ENCODE measurements around the gene LITAFD. TPM values are rescaled to one million over a fixed set of nuclear protein-coding genes. Genes with fewer than 3 reads are reported as not detected.
"Not testable (repeated sequence)": the region's sequence is repeated elsewhere in the genome, so short reads cannot be mapped to it uniquely, and the experiment has no call there.

LITAFD gene
- total RNA-seq, 1 donor from 2014 or later: not detected

- Histone ChIP-seq H3K9me3 (ENCODE audit: control insufficient read depth in 3 of 3, low read length in 3 of 3) (no peaks in the 10 kb centered on the region), H3K4me1 (ENCODE audit: control insufficient read depth in 3 of 3, insufficient read depth in 3 of 3, low read length in 3 of 3) (no peaks in the 10 kb centered on the region), H3K27ac (ENCODE audit: low read depth, low read length) (no peak overlapping the region), H3K4me3 (ENCODE audit: low read length in 3 of 3) (no peak overlapping the region), H3K9ac (ENCODE audit: low read depth in 1 of 3, low read length in 3 of 3) (no peak overlapping the region), H3K27me3 (ENCODE audit: control insufficient read depth in 3 of 3, insufficient read depth in 3 of 3, low read length in 3 of 3) (no peaks in the 10 kb centered on the region), H3K36me3 (ENCODE audit: control insufficient read depth in 3 of 3, insufficient read depth in 3 of 3, low read length in 3 of 3) (peaks cover 38 to 68% (median 65%) of the 10 kb centered on the region in 3 donors)
Measured at GRCh38 chr16:8916541-8917225, 34.5 kb downstream of the LITAFD start.

GRCh38 chr16:8917336-8917735 lies 35.2 kb downstream of the LITAFD start:
- H3K4me1 ChIP-seq (ENCODE audit: control insufficient read depth in 3 of 3, insufficient read depth in 3 of 3, low read length in 3 of 3); H3K27ac ChIP-seq (ENCODE audit: low read depth, low read length); H3K4me3 ChIP-seq (ENCODE audit: low read length in 3 of 3); H3K9ac ChIP-seq (ENCODE audit: low read depth in 1 of 3, low read length in 3 of 3); H3K9me3 ChIP-seq (ENCODE audit: control insufficient read depth in 3 of 3, low read length in 3 of 3); H3K27me3 ChIP-seq (ENCODE audit: control insufficient read depth in 3 of 3, insufficient read depth in 3 of 3, low read length in 3 of 3): not testable (repeated sequence)
- peaks cover 38 to 66% (median 60%) of the 10 kb centered on the region in 3 donors for H3K36me3 ChIP-seq (ENCODE audit: control insufficient read depth in 3 of 3, insufficient read depth in 3 of 3, low read length in 3 of 3)

GRCh38 chr16:8919089-8919933 lies 37.2 kb downstream of the LITAFD start:
- Histone ChIP-seq H3K27me3 (ENCODE audit: control insufficient read depth in 3 of 3, insufficient read depth in 3 of 3, low read length in 3 of 3) (no peaks in the 10 kb centered on the region), H3K27ac (ENCODE audit: low read depth, low read length) (no peak overlapping the region), H3K4me1 (ENCODE audit: control insufficient read depth in 3 of 3, insufficient read depth in 3 of 3, low read length in 3 of 3) (peaks cover 0 to 4% (median 3%) of the 10 kb centered on the region in 3 donors), H3K4me3 (ENCODE audit: low read length in 3 of 3) (no peak overlapping the region), H3K9ac (ENCODE audit: low read depth in 1 of 3, low read length in 3 of 3) (no peak overlapping the region), H3K36me3 (ENCODE audit: control insufficient read depth in 3 of 3, insufficient read depth in 3 of 3, low read length in 3 of 3) (peaks cover 36 to 65% (median 61%) of the 10 kb centered on the region in 3 donors), H3K9me3 (ENCODE audit: control insufficient read depth in 3 of 3, low read length in 3 of 3) (no peaks in the 10 kb centered on the region)

- Histone ChIP-seq H3K27ac (ENCODE audit: low read depth, low read length) (no peak overlapping the region), H3K36me3 (ENCODE audit: control insufficient read depth in 3 of 3, insufficient read depth in 3 of 3, low read length in 3 of 3) (peaks cover 30 to 58% (median 54%) of the 10 kb centered on the region in 3 donors), H3K4me3 (ENCODE audit: low read length in 3 of 3) (no peak overlapping the region), H3K9me3 (ENCODE audit: control insufficient read depth in 3 of 3, low read length in 3 of 3) (no peaks in the 10 kb centered on the region), H3K27me3 (ENCODE audit: control insufficient read depth in 3 of 3, insufficient read depth in 3 of 3, low read length in 3 of 3) (no peaks in the 10 kb centered on the region), H3K4me1 (ENCODE audit: control insufficient read depth in 3 of 3, insufficient read depth in 3 of 3, low read length in 3 of 3) (peaks cover 0 to 5% (median 5%) of the 10 kb centered on the region in 3 donors), H3K9ac (ENCODE audit: low read depth in 1 of 3, low read length in 3 of 3) (no peak overlapping the region)
Measured at GRCh38 chr16:8919934-8920462, 37.8 kb downstream of the LITAFD start.

GRCh38 chr16:8920645-8921346 lies 38.6 kb downstream of the LITAFD start:
- no peak overlapping the region for H3K27ac ChIP-seq (ENCODE audit: low read depth, low read length)
- no peak overlapping the region for H3K4me3 ChIP-seq (ENCODE audit: low read length in 3 of 3)
- no peaks in the 10 kb centered on the region for H3K9me3 ChIP-seq (ENCODE audit: control insufficient read depth in 3 of 3, low read length in 3 of 3)
- H3K27me3 ChIP-seq (ENCODE audit: control insufficient read depth in 3 of 3, insufficient read depth in 3 of 3, low read length in 3 of 3): no peaks in the 10 kb centered on the region
- peaks cover 29 to 55% (median 49%) of the 10 kb centered on the region in 3 donors for H3K36me3 ChIP-seq (ENCODE audit: control insufficient read depth in 3 of 3, insufficient read depth in 3 of 3, low read length in 3 of 3)
- H3K9ac ChIP-seq (ENCODE audit: low read depth in 1 of 3, low read length in 3 of 3): no peak overlapping the region
- peaks cover 0 to 5% (median 5%) of the 10 kb centered on the region in 3 donors for H3K4me1 ChIP-seq (ENCODE audit: control insufficient read depth in 3 of 3, insufficient read depth in 3 of 3, low read length in 3 of 3)

GRCh38 chr16:8921347-8921984 lies 39.3 kb downstream of the LITAFD start:
- peaks cover 29 to 52% (median 45%) of the 10 kb centered on the region in 3 donors for H3K36me3 ChIP-seq (ENCODE audit: control insufficient read depth in 3 of 3, insufficient read depth in 3 of 3, low read length in 3 of 3)
- no peaks in the 10 kb centered on the region for H3K9me3 ChIP-seq (ENCODE audit: control insufficient read depth in 3 of 3, low read length in 3 of 3)
- H3K4me3 ChIP-seq (ENCODE audit: low read length in 3 of 3): no peak overlapping the region
- no peak overlapping the region for H3K27ac ChIP-seq (ENCODE audit: low read depth, low read length)
- no peak overlapping the region for H3K9ac ChIP-seq (ENCODE audit: low read depth in 1 of 3, low read length in 3 of 3)
- H3K27me3 ChIP-seq (ENCODE audit: control insufficient read depth in 3 of 3, insufficient read depth in 3 of 3, low read length in 3 of 3): no peaks in the 10 kb centered on the region
- peaks cover 0 to 5% (median 5%) of the 10 kb centered on the region in 3 donors for H3K4me1 ChIP-seq (ENCODE audit: control insufficient read depth in 3 of 3, insufficient read depth in 3 of 3, low read length in 3 of 3)

GRCh38 chr16:8923199-8923598 lies 41.0 kb downstream of the LITAFD start:
- Histone ChIP-seq H3K4me3 (ENCODE audit: low read length in 3 of 3) (no peak overlapping the region), H3K27me3 (ENCODE audit: control insufficient read depth in 3 of 3, insufficient read depth in 3 of 3, low read length in 3 of 3) (no peaks in the 10 kb centered on the region), H3K36me3 (ENCODE audit: control insufficient read depth in 3 of 3, insufficient read depth in 3 of 3, low read length in 3 of 3) (peaks cover 27 to 50% (median 37%) of the 10 kb centered on the region in 3 donors), H3K27ac (ENCODE audit: low read depth, low read length) (no peak overlapping the region), H3K9ac (ENCODE audit: low read depth in 1 of 3, low read length in 3 of 3) (no peak overlapping the region), H3K9me3 (ENCODE audit: control insufficient read depth in 3 of 3, low read length in 3 of 3) (no peaks in the 10 kb centered on the region), H3K4me1 (ENCODE audit: control insufficient read depth in 3 of 3, insufficient read depth in 3 of 3, low read length in 3 of 3) (peaks cover under 1 to 5% (median 5%) of the 10 kb centered on the region in 3 donors)

GRCh38 chr16:8924214-8924613 lies 42.1 kb downstream of the LITAFD start:
- H3K36me3 ChIP-seq (ENCODE audit: control insufficient read depth in 3 of 3, insufficient read depth in 3 of 3, low read length in 3 of 3): peaks cover 20 to 51% (median 36%) of the 10 kb centered on the region in 3 donors
- H3K4me3 ChIP-seq (ENCODE audit: low read length in 3 of 3): no peak overlapping the region
- H3K9ac ChIP-seq (ENCODE audit: low read depth in 1 of 3, low read length in 3 of 3): no peak overlapping the region
- no peaks in the 10 kb centered on the region for H3K27me3 ChIP-seq (ENCODE audit: control insufficient read depth in 3 of 3, insufficient read depth in 3 of 3, low read length in 3 of 3)
- H3K27ac ChIP-seq (ENCODE audit: low read depth, low read length): no peak overlapping the region
- peaks cover 4 to 8% (median 5%) of the 10 kb centered on the region in 3 donors for H3K4me1 ChIP-seq (ENCODE audit: control insufficient read depth in 3 of 3, insufficient read depth in 3 of 3, low read length in 3 of 3)
- no peaks in the 10 kb centered on the region for H3K9me3 ChIP-seq (ENCODE audit: control insufficient read depth in 3 of 3, low read length in 3 of 3)

GRCh38 chr16:8925455-8925854 lies 43.3 kb downstream of the LITAFD start:
- Histone ChIP-seq H3K9me3 (ENCODE audit: control insufficient read depth in 3 of 3, low read length in 3 of 3) (no peaks in the 10 kb centered on the region), H3K27me3 (ENCODE audit: control insufficient read depth in 3 of 3, insufficient read depth in 3 of 3, low read length in 3 of 3) (no peaks in the 10 kb centered on the region), H3K4me1 (ENCODE audit: control insufficient read depth in 3 of 3, insufficient read depth in 3 of 3, low read length in 3 of 3) (peaks cover 5 to 14% (median 6%) of the 10 kb centered on the region in 3 donors), H3K9ac (ENCODE audit: low read depth in 1 of 3, low read length in 3 of 3) (no peak overlapping the region), H3K36me3 (ENCODE audit: control insufficient read depth in 3 of 3, insufficient read depth in 3 of 3, low read length in 3 of 3) (peaks cover 12 to 47% (median 35%) of the 10 kb centered on the region in 3 donors), H3K27ac (ENCODE audit: low read depth, low read length) (no peak overlapping the region), H3K4me3 (ENCODE audit: low read length in 3 of 3) (no peak overlapping the region)
